GM18870 (cell line): Measurements from ENCODE around the gene RBP5.

Experiments
- ATAC-seq: cut with Tn5 transposase; IDR thresholded peaks from one replicate; pipeline ENCODE4 v1.9.1; 2021; ENCODE audit warnings: moderate library complexity; ENCODE audit not compliant: unreplicated experiment

The RBP5 gene

DNA sequence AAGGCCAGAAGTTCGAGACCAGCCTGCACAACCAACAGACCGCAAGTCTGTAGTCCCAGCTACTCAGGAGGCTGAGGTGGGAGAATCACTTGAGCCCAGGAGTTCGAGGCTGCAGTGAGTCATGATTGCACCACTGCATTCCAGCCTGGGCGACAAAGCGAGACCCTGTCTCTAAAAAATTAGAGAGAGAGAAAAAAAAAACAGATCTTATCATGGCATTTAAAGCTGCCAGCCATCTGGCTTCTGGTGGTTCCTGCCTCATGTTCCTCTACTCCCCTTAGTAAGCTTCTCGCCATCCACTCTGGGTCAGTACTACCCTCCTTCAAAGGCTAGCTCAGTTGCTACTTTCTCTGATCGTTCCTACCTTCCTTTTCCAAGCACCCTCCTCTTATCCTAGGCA is 17.5 kb upstream of the RBP5 start:
- no peak for ATAC-seq

DNA sequence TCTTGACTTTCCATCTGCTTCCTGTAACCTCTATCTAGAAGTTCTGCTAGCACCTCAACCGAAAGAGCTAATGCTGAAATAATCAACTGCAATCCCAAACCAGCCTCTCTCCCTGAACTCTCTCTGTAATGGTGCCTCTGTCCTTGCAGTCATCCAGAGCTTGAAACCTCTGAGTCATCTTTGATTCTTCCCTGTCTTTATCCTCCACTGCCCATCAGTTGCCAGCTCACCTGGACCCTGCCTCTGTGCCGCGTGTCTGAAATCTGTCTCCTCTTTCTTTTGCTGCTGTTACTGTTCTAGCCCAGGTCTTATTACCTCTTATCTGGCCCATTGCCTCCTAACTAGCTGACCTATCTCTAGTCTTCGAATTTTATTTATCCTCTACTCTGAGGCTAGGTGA is 17.0 kb upstream of the RBP5 start:
- ATAC-seq = no peak

DNA sequence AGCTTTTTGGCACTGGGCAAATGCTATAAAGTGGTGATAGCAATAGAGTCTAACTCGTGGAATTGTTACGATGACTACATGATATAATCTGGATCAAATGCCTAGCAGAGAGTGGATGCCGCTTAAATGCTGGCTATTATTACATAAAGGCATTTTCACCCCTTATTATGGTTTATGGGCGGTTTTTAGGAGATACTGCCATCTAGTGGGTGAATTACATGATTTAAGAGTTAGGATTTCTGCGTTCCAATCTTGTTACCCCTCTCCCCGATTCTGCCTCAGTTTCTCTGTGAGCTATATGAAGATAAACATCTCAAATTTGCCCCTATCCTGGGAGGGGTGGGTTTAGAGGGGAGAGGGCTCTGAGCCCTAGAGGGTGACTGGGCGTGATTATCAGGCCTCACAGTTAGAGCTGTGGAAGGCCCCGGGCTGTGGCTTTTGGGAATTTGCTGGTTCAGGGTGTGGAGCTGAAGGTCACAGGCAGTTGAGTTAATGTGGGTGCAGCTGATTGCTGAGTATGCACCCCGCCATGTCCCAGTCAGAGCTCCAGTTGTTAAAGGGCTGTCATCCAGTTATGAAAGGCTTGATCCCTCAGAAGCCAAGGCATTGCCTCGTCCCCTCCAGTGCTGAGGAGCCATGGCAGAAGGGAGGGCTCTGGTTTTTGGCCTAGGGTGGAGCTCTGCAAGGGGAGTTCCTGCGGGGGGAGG is 15.9 kb upstream of the RBP5 start:
- ATAC-seq = no peak

DNA sequence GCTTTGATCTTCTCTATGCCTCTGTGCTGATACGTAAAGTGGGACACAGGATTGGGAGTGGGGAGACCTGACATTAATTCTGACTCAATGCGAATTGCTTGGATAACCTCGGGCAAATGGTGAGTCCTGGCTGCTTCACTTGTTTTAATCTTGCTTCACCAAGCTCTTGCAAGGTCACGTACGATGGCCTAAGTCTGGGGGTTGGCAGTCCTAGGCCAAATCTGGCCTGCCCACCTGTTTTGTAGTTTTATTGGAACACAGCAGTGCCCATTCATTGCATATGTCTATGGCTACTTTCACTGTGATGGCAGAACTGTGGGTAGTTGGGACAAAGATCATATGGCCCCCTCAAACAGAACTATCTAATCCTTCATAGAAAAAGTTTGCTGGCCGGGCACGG is 14.9 kb upstream of the RBP5 start:
- ATAC-seq = no peak

DNA sequence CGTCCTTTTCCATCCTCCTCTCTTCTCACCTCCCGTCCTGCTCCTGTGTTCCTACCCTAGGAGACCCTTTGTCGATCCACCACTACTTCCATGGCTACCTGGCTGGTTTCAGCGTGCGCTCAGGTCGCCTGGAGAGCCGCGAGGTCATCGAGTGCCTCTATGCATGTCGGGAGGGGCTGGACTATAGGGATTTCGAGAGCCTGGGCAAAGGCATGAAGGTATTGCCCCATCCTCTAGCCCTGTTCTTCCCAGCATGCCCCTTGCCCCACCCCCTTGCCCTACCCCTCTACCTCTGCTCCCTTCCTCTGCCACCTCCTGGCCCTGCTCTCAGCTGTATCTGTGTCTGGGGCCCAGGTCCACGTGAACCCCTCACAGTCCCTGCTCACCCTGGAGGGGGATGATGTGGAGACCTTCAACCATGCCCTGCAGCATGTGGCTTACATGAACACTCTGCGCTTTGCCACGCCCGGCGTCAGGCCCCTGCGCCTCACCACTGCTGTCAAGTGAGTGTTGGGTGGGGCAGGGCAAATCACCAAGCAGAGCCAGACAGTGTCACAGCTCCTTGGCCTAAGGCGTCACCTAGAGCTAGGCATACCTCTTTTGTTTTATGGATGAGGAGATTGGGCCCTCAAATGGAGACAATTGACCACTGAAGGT is 14.2 kb upstream of the RBP5 start:
- ATAC-seq = no peak

DNA sequence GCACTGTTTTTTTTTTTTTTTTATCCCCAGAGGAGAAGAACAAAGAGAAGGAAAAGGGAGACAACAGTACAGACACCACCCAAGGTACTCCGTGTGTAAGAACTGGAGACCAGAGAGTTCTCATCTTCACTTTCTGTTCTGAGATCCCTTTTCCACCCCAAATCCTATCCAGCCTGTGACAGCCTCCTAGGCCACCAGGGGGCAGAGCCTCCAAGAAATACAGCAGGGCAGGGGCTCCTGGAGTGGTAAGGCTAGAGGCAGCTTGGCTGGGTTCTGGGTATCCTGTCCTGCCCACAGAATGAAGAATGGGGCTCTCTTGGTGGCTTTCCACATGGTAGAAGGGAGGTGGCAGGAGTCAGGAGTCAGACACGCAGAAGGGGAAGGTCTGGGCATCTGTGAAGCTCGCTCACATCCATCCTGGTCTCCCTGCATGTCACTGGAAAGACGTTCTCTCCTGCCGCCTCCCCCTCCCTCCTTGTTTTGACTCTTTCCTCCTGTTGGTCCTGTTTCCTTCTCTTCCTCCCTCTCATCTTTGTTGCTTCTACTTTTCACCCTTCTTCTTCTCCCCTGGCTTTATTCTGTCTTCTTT is 13.5 kb upstream of the RBP5 start:
- ATAC-seq = no peak

DNA sequence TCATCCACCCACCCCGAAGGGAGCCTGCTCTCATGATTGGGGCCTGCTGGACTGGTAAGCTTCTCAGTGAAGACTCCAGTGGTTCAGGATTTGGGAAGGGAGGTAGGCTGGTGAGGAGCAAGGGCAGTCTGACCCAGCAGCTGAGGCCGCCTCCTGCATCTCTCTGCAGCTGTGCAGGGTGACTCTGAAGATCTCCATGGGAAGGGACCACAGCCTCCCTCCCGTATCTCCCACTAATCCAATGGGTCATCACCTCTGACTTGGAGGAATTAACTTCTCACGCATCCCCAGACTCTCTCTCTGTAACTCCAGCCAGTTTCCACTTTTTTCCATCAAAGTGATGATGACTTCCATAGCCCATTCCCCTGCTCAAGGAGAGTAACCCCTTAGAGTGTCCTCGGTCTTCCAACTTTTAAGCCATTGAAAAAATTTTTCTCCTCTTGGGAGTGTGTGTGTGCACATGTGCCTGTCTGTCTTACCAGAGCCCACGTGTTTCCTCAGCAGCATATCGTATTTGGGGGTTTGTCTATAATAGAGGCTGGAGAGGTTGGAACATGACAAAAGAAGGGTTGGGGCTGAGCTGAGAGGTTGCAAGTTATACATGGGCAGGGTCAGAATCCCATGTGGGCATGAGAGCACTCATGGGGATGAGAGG is 12.8 kb upstream of the RBP5 start:
- no peak for ATAC-seq

DNA sequence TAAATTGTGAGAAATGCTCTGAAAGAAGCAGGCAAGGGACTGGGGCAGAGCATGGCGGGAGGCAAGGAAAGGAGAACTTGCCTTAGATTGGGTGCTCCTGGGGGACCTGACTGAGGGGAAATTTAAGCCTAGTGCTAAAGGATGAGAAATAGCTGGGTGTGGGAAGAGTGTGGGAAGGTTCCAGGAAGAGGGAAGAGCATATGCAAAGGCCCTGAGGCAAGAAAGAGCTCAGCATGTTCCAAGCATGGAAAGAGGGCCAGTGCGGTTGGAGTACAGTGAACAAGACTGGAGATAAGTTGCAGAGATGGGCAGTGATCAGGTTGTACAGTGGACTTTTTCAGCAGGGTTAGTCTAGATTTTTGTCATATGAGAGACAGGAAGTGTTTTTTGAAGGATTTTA is 10.5 kb upstream of the RBP5 start:
- ATAC-seq = no peak

DNA sequence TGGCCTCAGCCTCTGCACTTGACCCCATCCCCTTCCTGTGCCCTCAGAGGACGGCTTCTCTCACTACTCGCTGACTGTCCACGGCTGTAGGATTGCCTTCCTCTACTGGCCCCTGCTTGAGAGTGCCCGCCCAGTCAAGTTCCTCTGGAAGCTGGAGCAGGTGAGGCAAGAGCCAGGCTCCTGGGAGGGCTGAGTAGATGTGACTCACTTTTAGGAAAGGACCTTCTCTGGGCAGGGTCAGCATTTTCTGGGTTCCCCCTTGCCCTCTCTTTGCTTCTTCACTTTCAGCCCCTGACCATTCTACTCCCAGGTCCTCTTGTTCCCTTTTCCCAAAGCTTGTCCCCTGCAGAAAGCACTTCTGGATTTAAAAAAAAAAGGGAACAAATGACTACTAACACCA is 9.2 kb upstream of the RBP5 start:
- ATAC-seq = no peak

DNA sequence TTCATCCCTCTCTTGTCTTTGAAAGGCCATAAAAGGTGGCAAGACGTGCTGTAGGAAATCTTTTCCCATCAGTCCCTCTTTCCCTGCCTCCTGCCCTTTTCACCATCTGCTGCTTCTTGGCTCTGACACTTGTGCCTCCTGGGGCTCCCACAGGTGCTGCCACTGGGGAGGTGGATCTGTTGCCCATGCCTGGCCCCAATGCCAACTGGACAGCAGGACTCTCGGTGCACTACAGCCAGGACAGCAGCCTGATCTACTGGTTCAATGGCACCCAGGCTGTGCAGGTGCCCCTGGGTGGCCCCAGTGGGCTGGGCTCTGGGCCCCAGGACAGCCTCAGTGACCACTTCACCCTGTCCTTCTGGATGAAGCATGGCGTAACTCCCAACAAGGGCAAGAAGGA is 8.0 kb upstream of the RBP5 start:
- no peak for ATAC-seq

DNA sequence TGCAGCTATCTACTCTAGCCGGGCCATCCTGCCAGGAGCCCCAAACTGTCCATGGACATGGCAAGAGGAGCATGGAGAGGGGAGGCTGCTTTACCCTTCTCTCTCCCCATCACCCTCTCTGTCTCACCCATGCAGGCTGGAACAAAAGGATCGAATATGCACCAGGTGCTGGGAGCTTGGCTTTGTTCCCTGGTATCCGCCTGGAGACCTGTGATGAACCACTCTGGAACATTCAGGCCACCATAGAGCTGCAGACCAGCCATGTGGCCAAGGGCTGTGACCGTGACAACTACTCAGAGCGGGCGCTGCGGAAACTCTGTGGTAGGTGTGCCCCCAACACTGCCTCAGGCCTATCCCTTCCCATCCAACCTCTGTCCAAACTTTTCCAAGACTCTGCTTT is 7.4 kb upstream of the RBP5 start:
- no peak for ATAC-seq

DNA sequence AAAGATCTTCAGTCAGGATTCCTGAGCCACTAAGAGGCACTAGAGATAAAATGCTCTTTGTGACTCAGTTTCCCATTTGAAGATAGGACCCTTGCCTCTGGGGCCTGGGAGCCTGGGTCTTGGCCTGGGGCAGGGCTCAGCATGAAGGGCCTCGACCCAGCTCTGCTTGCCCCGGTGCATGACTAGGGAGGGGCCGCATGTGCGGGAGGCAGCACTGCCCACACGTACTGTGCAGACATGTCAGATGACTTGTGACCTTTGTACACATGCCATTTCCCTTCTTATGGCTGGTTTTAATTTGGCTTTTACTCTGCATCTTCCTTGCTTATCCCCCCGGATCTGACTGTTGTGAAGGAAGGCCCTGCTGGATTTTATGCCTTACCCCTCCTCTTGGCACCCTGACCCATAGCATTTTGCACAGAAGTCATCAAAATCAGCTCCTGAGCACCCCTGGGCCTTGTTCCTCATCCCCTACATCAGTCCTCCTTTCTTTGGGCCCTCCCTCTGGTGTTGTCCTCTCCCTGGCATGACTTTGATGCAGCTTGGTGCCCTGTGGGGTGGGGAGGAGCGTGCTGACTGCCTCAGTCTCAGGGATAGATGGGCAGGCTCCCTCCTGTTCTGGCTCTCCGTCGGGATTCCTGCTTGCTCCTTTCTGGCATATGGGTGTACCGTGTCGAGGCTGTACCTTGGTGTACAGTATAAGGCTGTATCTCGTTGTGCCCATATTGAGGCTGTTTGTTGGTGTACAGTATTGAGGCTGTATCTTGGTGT is 5.9 kb upstream of the RBP5 start:
- ATAC-seq = no peak

DNA sequence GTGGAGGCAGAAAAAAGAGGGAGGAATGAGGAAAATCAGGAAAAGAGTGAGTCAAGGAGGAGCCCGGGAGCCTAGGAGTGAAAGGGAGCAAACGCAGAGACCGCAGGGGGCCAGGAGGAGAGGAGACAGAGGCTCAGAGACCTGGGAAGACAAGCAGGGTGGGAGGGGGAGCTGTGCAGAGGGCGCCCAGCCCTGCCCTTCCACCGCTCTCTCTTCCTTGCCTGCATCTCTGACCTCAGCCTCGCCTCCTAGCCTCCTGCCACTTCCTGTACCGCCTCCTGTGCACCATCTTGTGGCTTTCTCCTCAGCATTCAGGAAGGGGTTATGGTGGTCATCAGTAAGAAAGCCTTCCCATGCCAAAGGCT is 2.8 kb upstream of the RBP5 start:
- ATAC-seq = no peak

DNA sequence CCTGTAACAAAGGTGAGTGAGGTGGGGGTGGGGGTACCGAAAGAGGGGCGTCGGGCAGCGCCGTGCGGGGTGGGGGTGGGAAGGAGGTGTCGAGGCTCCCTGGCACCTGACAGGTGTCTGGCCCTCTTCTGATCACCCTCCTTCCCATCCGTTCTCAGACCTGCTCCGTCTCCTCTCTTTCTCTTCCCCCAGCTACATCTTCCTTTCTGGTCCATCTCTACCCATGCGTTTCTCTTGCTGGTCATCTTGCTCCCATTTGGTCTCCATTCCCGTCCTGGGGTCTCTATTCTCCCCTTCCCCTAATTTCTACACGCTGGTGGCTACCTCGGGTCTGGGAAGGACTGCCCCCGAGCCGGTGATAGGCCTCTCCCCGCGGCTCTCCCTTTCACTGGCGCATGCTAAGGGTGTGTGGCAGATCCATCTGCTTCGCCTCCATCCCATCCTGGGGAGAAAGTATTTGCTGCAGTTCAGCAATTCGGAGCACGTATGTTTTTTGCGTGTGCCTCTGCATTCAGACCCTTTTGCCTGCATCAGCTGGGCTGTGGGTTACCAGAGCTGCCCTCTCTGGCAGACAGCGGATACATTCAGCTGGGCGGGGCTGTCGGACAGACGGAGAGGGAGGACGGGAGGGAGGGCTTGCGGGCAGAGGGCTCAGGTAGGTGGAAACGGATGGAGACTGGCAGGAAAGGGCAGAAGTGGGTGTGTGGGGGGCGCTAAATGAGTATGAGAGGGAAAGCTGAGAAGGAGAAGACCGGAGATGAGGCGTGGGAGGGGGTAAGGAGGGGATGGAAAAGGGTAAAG is 2.2 kb upstream of the RBP5 start:
- ATAC-seq = no peak

DNA sequence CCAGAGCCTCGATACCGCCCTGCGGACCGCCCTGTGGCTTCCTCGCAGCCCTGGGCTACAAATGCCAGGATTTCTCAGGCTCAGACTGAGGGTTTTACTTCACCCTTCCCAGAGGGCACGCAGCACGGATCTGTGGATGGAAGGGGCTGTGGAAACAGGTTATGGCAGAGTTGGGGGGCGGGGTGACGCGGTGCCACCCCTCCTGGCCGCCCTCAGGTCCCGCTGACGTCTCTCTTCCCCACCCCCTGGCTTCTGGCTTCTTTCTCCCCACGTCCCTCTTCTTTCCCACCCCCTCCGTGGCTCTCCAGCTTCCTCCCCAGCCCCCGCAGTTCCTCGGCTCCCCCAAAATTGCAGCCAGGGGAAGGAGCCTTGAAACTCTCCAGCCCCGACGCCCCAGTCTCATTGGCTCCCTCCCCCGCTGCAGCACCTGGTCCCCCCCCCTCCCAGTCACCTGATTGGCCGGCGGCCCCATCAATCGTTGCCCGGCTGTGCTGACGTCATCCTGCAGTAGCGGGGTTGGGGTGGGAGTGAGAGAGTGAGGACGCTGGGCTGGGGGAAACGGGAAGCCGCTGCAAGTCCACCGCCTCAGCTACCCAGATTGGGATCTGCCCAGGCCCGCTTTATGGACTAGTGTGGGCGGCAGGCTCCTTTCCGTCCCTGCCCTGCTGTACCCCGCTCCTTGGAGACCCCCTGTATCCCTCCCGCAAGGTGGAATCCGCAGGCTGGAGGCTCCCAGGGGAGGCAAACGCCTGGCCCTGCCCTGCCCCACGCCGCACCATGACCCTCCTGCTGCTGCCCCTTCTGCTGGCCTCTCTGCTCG is 1.4 kb upstream of the RBP5 start, which contains the start of gene CLSTN3:
CLSTN3 (plus strand) TSS at position 500 of the 820 bp plus-strand sequence; CDS start at position 778, 278 bp downstream.
- ATAC-seq = no peak

DNA sequence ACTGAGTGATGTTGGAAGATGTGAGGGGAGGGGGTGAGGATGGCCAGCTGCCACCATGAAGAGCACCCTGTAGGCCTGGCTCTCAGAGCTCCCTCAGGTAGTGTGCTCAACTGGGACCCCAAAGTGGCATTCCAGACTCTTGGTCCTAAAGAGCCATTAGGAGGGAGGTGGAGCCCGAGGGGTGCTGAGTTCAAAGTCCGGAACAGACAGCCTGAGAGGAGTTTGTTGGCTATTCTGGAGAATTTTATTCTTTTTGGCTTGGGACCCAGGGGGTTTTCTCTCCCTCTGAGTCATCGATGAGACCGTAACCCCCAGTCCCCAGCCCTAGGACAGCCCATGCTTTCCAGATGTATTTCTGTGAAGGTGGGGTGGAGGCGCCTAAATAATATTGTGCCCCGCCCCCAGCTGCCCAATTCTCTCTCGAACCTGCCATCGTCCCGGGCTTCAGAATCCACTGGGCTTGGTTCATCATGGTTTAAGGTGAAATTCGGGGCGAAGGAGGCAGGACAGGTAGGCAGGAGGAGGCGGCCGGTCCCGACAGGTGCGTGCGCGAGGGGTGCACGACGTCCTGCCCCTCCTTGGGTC is 690 bp upstream of the RBP5 start:
- no peak for ATAC-seq

DNA sequence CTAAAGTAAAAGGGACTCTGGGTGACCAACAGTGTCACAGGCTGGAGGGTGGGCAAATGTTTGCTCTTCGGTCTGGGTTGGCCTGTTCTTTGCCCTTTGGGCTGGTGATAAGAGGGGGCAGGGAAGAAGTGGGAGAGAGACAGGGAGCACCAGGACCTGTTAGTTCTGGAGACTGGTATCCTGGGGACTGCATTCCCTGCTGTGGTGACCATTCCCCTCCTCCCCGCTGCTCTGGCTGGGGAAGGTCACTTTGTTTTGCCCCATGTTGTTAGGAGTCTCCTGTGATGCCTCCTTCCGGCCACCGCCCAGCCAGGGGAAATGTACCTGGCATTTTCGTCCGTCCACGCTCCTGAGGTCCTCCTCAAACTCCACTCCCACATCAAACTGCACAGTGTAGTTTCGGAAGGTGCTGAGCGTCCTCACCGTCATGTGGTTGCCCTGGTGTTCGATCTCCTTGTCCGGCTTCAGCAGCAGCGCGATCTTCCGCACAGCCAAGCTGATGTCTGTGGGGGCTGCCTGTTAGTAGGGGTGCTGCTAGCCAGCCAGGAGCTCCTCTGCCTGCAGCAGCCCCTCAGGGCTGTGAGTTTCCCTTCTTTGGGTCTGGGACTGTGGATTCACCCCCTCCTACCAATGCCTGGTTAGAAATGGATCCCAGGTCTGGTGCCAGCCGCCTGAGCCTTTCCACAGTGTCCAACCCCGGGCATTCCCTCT is 618 bp downstream of the RBP5 start:
- no peak for ATAC-seq

DNA sequence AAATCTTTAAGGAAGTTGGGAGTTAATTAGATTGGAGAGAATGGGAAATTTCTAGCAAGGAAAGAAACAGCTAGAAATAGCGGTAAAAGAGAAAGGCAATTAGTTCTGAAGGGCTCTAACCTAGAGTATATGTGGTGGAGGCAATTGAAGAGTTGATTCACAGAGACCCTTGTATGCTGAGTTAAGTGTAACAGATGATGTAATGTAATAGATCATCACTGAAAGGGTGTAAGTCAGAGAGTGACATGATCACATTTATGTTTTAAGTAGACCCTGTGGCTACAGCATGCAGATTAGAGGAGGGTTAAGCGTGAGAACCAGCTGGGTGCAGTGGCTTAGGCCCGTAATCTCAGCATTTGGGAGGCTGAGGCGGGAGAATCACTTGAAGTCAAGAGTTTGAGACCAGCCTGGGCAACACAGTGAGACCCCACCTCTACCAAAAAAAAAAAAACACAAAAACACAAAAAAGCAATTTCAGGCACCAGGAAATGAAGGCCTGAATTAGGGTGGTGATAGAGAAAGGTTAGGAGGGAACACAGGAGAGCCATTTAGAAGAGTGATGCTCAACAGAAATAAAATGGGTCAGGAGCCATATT is 3.0 kb downstream of the RBP5 start:
- ATAC-seq = no peak
